ENCODE measurements around the gene RAD18.

Gene RAD18

DNA sequence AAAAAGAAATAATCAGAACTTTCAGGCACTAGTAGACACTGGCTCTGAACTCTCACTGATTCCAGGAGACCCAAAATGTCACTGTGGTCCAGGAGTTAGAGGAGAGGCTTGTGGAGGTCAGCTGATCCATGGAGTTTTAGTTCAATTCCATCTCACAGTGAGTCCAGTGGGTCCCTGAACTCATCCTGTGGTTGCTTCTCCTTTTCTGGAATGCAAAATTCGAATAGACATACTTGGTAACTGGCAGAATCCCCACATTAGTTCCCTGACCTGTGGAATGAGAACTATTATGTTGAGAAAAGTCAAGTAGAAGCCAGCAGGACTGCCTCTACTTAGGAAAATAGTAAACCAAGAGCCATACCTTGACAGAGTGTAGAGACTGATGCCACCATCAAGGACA, 106.6 kb downstream of the RAD18 start:
- DNase-seq: no peak

- no peak for DNase-seq
These were observed 107.2 kb downstream of the RAD18 start for GRCh38 chr3:8856071-8856470.

DNA sequence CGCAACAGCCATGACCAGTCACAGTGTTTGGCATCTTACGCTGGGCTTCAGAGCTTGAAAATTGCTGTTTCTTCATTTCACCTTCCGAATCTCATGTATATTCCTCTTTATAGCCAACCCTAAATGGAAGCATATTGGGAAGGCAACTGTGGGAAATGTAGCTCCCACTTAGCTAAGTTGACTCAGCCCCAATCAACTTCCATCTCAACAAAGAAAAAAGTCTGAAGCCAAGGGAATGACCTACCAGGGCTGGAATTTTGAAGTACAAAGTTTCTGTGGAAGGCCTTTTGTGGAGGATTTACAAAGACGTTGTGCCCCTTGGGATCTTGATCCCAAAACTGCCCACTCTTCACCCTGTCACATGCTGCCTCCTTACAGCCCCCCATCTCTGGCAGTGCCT, 108.6 kb downstream of the RAD18 start:
- no peak for DNase-seq

GRCh38 chr3:8853081-8853480, 110.2 kb downstream of the RAD18 start:
- no peak for DNase-seq

DNA sequence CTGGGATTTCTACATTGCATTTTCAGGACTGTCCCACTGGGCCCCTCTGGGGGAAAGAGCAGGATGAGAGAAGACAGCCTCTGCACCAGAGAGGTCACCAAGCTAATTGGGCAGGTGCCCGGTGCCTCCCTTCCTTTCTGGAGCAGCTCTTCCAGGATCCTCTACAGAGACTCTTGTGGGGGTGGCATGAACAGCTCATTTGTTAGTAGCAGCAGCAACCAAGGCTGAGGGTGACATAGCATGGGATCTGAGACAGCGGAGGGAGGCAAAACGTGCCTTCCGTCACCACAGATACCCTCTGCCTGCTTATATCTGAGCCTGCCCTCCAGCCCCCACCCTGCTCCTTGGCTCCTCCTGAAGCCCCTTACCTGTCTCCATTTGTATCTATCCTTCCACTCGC, 110.8 kb downstream of the RAD18 start:
- no peak for DNase-seq

- DNase-seq: no peak
These were observed 111.6 kb downstream of the RAD18 start for GRCh38 chr3:8851703-8852102.

GRCh38 chr3:8848696-8849131, 114.6 kb downstream of the RAD18 start:
- no peak for DNase-seq

DNA sequence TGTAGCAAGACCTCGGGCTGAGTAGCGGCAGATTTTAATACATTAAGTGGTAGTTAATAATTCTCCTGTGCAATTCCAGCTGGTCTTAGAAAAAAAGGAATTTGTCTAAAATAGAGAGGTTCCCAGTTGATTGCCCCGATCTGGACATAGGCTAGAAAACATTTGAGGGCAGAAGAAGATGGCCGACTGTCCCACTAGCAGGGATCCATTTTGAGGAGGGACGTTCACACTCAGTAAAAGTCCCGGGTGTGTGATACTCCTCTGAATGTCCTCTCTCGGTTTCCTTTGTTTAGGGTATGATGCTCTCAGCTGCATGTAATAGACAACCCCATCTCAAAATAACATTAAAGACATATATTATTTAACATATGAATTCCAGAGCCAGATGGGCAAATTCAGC, 116.0 kb downstream of the RAD18 start:
- no peak for DNase-seq

- no peak for DNase-seq
These were observed 117.1 kb downstream of the RAD18 start for GRCh38 chr3:8846176-8846575.

GRCh38 chr3:8845641-8846040, 117.6 kb downstream of the RAD18 start:
- DNase-seq: no peak

DNA sequence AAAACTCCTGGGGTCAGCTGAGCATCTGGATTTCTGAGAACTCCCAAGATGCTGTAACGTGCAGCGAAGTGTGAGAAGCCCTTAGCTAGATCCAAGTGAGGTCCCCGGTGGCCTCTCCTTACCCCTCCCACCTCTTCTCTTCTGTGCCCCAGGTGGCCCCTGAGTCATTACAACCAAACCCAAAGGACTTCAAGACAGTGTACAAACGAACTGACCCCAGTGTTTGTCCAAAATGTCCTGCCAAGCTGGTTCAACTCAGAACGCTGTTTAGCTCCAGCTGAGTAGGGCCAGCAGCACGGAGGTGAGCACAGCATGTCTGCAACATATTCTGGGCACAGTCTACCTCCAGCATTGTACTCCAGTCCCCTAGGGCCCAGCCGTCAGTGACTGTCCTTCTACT, 119.9 kb downstream of the RAD18 start:
- DNase-seq: no peak

- DNase-seq: no peak
These were observed 121.0 kb downstream of the RAD18 start for GRCh38 chr3:8842293-8842692.

- DNase-seq: no peak
These were observed 121.8 kb downstream of the RAD18 start for GRCh38 chr3:8841472-8841871.

- no peak for DNase-seq
These were observed 122.7 kb downstream of the RAD18 start for GRCh38 chr3:8840556-8840955.

DNA sequence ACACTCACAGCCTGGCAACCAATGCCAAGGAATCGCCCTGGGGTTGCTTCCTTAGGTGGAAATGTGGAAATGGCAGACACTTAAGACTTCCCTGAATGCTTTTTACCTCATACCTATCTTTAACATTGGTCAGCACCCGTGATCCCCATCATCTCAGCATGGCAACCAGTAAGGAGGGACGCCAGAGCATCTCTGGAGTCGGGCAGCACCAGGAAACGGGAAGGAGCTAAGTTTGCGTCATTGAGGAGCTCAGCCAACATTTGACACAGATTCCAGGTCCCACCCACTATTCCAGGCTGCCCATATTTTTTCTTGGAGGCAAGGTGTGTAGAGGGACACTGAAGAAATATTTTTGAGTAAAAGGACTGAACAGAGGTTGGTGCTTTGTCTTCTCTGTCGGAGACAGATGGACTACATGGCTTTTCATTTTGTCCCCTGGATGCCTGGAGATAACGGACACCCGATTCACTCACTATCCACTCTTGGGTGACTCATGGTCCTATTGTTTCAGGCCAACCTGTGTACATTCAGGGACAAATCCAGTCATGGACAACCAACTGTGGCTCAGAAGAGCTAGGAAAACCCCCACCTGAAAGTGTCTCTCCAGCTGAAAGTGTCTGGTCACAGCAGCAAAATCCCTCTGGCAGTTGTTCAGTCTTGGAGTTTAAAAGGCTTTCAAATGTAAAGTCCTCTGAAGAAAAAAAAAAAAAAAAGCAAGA, 123.5 kb downstream of the RAD18 start:
- DNase-seq: no peak

GRCh38 chr3:8838765-8839423, 124.4 kb downstream of the RAD18 start:
- DNase-seq: no peak

- no peak for DNase-seq
These were observed 125.0 kb downstream of the RAD18 start for GRCh38 chr3:8838234-8838633.

DNA sequence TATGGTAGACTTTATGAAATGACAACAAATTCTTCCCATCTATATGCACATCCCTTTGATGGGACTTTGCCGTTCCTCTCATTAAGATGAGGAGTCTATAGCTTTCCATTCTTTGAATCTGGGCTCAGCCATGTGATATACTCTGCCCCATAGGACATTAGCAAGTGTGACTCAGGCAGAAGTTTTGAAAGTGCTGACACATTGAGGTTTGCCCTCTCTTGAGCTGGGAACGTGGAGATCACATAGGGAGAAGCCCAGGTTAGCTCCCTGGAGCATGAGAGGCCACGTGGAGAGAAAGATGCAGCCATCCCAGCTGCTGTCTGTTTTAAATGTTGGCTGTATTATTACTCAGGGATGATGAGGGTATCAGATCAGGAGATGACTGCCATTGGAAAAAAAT, 126.1 kb downstream of the RAD18 start:
- peak; percentile 17 for DNase-seq

GRCh38 chr3:8836096-8836495, 127.2 kb downstream of the RAD18 start:
- DNase-seq: no peak

DNA sequence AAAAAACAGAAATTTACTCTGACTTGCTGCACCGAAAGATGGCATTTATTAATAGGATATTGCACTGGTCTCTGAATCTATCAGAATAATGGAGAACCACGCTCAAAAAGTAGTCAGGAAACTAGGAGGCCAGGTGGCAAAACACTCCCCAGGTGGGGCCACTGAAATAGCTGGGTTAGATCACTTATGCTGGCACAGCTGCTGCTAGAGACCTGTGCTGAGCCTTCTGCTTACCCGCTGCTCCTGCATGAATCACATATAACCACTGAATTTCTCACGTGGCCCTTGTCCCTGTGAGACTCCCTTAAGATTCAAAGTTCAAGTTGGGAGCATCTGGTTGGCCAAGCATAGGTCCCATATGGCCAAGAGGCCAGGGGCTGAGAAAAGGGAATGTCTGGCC, 127.9 kb downstream of the RAD18 start:
- DNase-seq: no peak

GRCh38 chr3:8834974-8835373, 128.3 kb downstream of the RAD18 start:
- DNase-seq: no peak

- no peak for DNase-seq
These were observed 135.6 kb downstream of the RAD18 start for GRCh38 chr3:8827641-8828040.

Data from OCI-M1 (cell line).